Left lung (tissue), 10 donors: ENCODE data around the gene ACOX3. TPM values are rescaled to one million over a fixed set of nuclear protein-coding genes. Genes with fewer than 3 reads are reported as not detected.

Experiments used
- ATAC-seq: fragments of 200-7000 bp; cut with Tn5 transposase; one replicate; pipeline ENCODE4 v1.9.1; 2020; ENCODE audit warnings: moderate library complexity
- DNase-seq, 4 donors: peaks; one replicate each; pipeline ENCODE4 v3.0.0-alpha.2; 2013 to 2020
- H3K27ac ChIP-seq, 2 donors: fragments of 200-600 bp; sonication (generic) in 1 of 2; one replicate each; pipeline versions ENCODE4 v1.5.0 to v1.8.0; 2020 to 2021
- H3K27me3 ChIP-seq, 2 donors: fragments of 200-600 bp; sonication (generic) in 1 of 2; one replicate each; pipeline versions ENCODE4 v1.5.0 to v1.8.0; 2020 to 2021
- H3K36me3 ChIP-seq, 2 donors: fragments of 200-600 bp; sonication (generic) in 1 of 2; one replicate each; pipeline versions ENCODE4 v1.5.0 to v1.8.0; 2020 to 2021
- H3K4me1 ChIP-seq, 2 donors: fragments of 200-600 bp; one replicate each; pipeline ENCODE4 v1.8.0; 2021
- H3K4me3 ChIP-seq, 2 donors: fragments of 200-600 bp; sonication (generic) in 1 of 2; one replicate each; pipeline versions ENCODE4 v1.5.0 to v1.8.0; 2020 to 2021; ENCODE audit warnings: mild to moderate bottlenecking in 1 of 2
- H3K9me3 ChIP-seq, 2 donors: fragments of 200-600 bp; sonication (generic) in 1 of 2; one replicate each; pipeline versions ENCODE4 v1.5.0 to v1.8.0; 2020 to 2021
- intact Hi-C, 2 donors: fragments of 100-400 bp; cut with DNase I; formaldehyde crosslinking; loops; one replicate each; pipeline versions ENCODE4 v1.11.2 to v1.14.2; 2022
- polyA plus RNA-seq, 6 donors: library from polyadenylated mRNA; unstranded; fragments of 120-200 nt; gene quantifications; one replicate each; pipeline ENCODE4 v1.2.1, GENCODE V29; 2013; ENCODE audit not compliant: insufficient read length in 6 of 6
- total RNA-seq, 2 donors: library from RNA; stranded (reverse); fragmentation: NEBNext Ultra II Directional; extraction: Animal tissue kit (Norgen Biotek cat#: 25700); gene quantifications; one replicate each; pipeline ENCODE4 v1.2.1, GENCODE V29; 2021
- TF ChIP-seq, protein P1 (sequence below), 2 donors: fragments of 200-600 bp; sonication (generic) in 1 of 2; IDR thresholded peaks; one replicate each; pipeline versions ENCODE4 v1.5.0 to v1.8.0; 2021; ENCODE audit warnings: antibody characterized with exemption in 2 of 2
- donor health status: DM: no; HTN: yes; CAD: no.
- donor health status: DM: no; HTN: no; CAD: no.

ACOX3 gene
- total and polyA plus RNA-seq, 8 donors: 19.9 to 31.7 (median 23.4) TPM

DNA sequence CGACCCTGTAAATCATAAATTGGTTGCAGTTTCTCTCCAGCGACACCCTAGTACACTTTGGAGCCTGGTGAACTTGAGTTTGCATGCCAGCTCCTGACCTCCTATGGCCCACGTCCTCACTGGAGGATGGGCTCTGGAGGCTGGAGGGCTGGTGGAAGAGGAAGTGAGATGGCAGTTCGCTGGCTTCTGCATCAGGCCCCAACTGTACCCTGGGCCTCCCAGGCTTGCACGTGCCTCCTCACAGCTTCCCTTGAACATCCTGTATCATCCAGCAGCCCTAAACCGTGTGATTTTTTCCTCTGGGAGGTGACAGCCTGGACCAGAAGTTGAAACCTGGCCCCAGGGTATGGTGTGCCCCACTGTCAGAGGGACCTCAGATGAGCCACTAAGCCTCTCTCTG lies 92.5 kb downstream of the ACOX3 start:
- intact Hi-C loops: no loop called here
- DNase-seq (peak in 1 of 4 donors; percentile 17), ATAC-seq (no peak)
- Histone ChIP-seq H3K9me3 (no peaks in the 10 kb centered on the region), H3K27ac (no peak overlapping the region), H3K27me3 (peaks cover 0 to 5% of the 10 kb centered on the region in 2 donors), H3K4me1 (peaks cover 9 to 14% of the 10 kb centered on the region in 2 donors), H3K4me3 (no peak overlapping the region), H3K36me3 (no peaks in the 10 kb centered on the region)
- TF ChIP-seq, protein P1, sequence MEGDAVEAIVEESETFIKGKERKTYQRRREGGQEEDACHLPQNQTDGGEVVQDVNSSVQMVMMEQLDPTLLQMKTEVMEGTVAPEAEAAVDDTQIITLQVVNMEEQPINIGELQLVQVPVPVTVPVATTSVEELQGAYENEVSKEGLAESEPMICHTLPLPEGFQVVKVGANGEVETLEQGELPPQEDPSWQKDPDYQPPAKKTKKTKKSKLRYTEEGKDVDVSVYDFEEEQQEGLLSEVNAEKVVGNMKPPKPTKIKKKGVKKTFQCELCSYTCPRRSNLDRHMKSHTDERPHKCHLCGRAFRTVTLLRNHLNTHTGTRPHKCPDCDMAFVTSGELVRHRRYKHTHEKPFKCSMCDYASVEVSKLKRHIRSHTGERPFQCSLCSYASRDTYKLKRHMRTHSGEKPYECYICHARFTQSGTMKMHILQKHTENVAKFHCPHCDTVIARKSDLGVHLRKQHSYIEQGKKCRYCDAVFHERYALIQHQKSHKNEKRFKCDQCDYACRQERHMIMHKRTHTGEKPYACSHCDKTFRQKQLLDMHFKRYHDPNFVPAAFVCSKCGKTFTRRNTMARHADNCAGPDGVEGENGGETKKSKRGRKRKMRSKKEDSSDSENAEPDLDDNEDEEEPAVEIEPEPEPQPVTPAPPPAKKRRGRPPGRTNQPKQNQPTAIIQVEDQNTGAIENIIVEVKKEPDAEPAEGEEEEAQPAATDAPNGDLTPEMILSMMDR (IDR thresholded peaks at IDR 0.05): no peak

- no peak for ATAC-seq
These were observed 92.9 kb downstream of the ACOX3 start for GRCh38 chr4:8347660-8348059.

DNA sequence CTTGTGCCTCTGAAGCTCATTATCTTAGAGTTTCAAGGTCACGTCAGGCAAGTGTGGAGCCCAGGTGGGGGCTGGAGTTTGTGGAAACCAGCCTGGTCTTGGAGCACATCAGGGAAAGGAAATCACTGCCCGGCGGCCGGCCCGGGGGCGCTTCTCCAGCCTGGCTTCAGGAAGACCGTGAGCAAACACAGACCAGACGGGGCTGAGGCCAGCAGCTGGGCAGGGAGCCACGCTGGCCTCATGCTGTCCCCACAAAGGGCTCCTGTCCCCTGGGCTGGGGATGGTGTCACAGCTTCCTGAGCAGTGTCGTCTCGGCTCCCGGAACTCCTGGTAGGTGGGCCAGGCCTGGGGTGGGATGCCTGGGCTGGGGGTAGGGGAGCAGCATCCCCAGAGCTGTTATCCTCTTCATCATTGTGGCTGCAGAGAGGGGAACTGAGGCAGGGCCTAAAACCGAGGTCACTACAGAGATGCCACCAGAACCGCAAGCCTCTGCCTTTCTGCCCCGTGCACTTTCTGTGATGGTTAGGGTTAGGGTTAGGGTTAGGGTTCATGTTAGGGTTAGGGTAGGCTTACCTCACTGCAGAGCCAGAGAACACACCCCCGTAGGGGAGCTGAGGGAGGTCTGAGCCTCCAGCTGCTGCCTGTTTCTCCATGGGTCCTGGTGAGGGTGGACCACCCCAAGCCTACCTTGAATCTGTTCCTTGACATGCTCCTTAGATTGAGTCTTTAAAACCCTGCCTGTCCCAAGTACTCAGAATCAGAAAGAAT lies 93.5 kb downstream of the ACOX3 start:
- DNase-seq (peak in 3 of 4 donors; percentile 17 to 52 (median 28)), ATAC-seq (no peak)
- Histone ChIP-seq H3K27ac (no peak overlapping the region), H3K9me3 (no peaks in the 10 kb centered on the region), H3K36me3 (no peaks in the 10 kb centered on the region), H3K27me3 (peaks cover 0 to 5% of the 10 kb centered on the region in 2 donors), H3K4me3 (no peak overlapping the region), H3K4me1 (peaks cover 3 to 4% of the 10 kb centered on the region in 2 donors)
- intact Hi-C loops: no loop called here
- TF ChIP-seq, protein P1 (IDR thresholded peaks at IDR 0.05): no peak

More at GRCh38 chr4:8347660-8348059, 92.9 kb downstream of the ACOX3 start:
- Histone ChIP-seq H3K27ac (no peak overlapping the region), H3K9me3 (no peaks in the 10 kb centered on the region), H3K4me1 (peaks cover 9 to 10% of the 10 kb centered on the region in 2 donors), H3K27me3 (peaks cover 0 to 5% of the 10 kb centered on the region in 2 donors), H3K4me3 (no peak overlapping the region), H3K36me3 (no peaks in the 10 kb centered on the region)
- TF ChIP-seq, protein P1 (IDR thresholded peaks at IDR 0.05): no peak
- peak in 2 of 4 donors; percentile 29 to 69 for DNase-seq
- intact Hi-C loops: no loop called here

GRCh38 chr4:8345946-8346814 lies 94.3 kb downstream of the ACOX3 start:
- intact Hi-C loops: no loop called here
- DNase-seq: peak in 1 of 4 donors; percentile 70
- TF ChIP-seq, protein P1 (IDR thresholded peaks at IDR 0.05): no peak
- no peak overlapping the region for H3K27ac ChIP-seq
- peaks cover 0 to 7% of the 10 kb centered on the region in 2 donors for H3K4me1 ChIP-seq
- no peak for ATAC-seq
- H3K4me3 ChIP-seq: no peak overlapping the region
- no peaks in the 10 kb centered on the region for H3K9me3 ChIP-seq
- H3K36me3 ChIP-seq: no peaks in the 10 kb centered on the region
- H3K27me3 ChIP-seq: peaks cover 0 to 5% of the 10 kb centered on the region in 2 donors
